K562 (cell line): ENCODE data around the gene MME. TPM values are rescaled to one million over a fixed set of nuclear protein-coding genes. Genes with fewer than 3 reads are reported as not detected.

Source experiments
- BCOR ChIP-seq: fragments of 450-650 bp; IDR thresholded peaks from 2 replicates; pipeline ENCODE4 v1.6.1; 2016
- CBX8 ChIP-seq: fragments of 200-600 bp; sonication (generic); IDR thresholded peaks from 2 replicates; pipeline ENCODE4 v1.6.1; 2012; ENCODE audit warnings: borderline replicate concordance, mixed run types, low read depth, mild to moderate bottlenecking, moderate library complexity, mixed read lengths, low read length, control low read depth, inconsistent platforms; ENCODE audit not compliant: poor library complexity, severe bottlenecking; ENCODE audit errors: extremely low read depth
- GABPA ChIP-seq: fragments of 200-800 bp; sonication (Bioruptor generic); conservative IDR thresholded peaks from 2 replicates; pipeline ENCODE4 v1.6.1; 2016; ENCODE audit warnings: low read depth, missing genetic modification characterization, missing compliant biosample characterization
- HDAC8 ChIP-seq: fragments of 450-650 bp; IDR thresholded peaks from 2 replicates; pipeline ENCODE4 v1.6.1; 2016; ENCODE audit warnings: mild to moderate bottlenecking, missing genetic modification characterization, moderate library complexity, missing compliant biosample characterization
- HIVEP1 ChIP-seq: fragments of 250-450 bp; sonication (Bioruptor Pico); IDR thresholded peaks from 2 replicates; pipeline ENCODE4 v1.4.0; 2020; ENCODE audit warnings: mild to moderate bottlenecking
- KLF10 ChIP-seq: fragments of 250-450 bp; sonication (Bioruptor Pico); IDR thresholded peaks from 2 replicates; pipeline ENCODE4 v1.6.1; 2021; ENCODE audit warnings: matching md5 sums
- L3MBTL2 ChIP-seq: fragments of 450-650 bp; IDR thresholded peaks from 2 replicates; pipeline ENCODE4 v1.6.1; 2016; ENCODE audit warnings: mild to moderate bottlenecking, moderate library complexity
- MAFK ChIP-seq: IDR thresholded peaks from 2 replicates; pipeline ENCODE4 v1.6.1; 2011; ENCODE audit warnings: low read length, improper control_type of control experiment
- MTF1 ChIP-seq: fragments of 250-450 bp; sonication (Bioruptor Pico); IDR thresholded peaks from 2 replicates; pipeline ENCODE4 v1.9.0; 2021; ENCODE audit warnings: moderate library complexity, mild to moderate bottlenecking, inconsistent platforms, borderline replicate concordance
- NR2C1 ChIP-seq, 2 experiments: fragments of 450-650 bp; IDR thresholded peaks; 2 replicates each; pipeline ENCODE4 v1.6.1; 2017; ENCODE audit warnings: mild to moderate bottlenecking in 2 of 2, antibody characterized with exemption in 1 of 2, inconsistent platforms in 1 of 2, missing compliant biosample characterization in 1 of 2, missing genetic modification characterization in 1 of 2
- RBFOX2 ChIP-seq: fragments of 200-400 bp; formaldehyde crosslinking; IDR thresholded peaks from 2 replicates; pipeline ENCODE4 v1.6.1; 2017; ENCODE audit warnings: low read depth, mild to moderate bottlenecking, low read length, moderate library complexity
- SMARCE1 ChIP-seq: fragments of 450-650 bp; IDR thresholded peaks from 2 replicates; pipeline ENCODE4 v1.7.1; 2016; ENCODE audit warnings: mild to moderate bottlenecking
- SP1 ChIP-seq: sonication (generic); formaldehyde crosslinking; IDR thresholded peaks from 2 replicates; pipeline ENCODE4 v1.8.1; 2022; ENCODE audit warnings: mild to moderate bottlenecking, missing genetic modification reagents
- ZNF165 ChIP-seq: fragments of 250-450 bp; sonication (Bioruptor Pico); IDR thresholded peaks from 2 replicates; pipeline ENCODE4 v1.4.0; 2020; ENCODE audit warnings: borderline replicate concordance
- ZNF212 ChIP-seq: fragments of 450-650 bp; formaldehyde crosslinking; IDR thresholded peaks from 2 replicates; pipeline ENCODE4 v1.4.0; 2020; ENCODE audit warnings: mild to moderate bottlenecking
- ZNF23 ChIP-seq: fragments of 250-450 bp; sonication (Bioruptor Pico); IDR thresholded peaks from 2 replicates; pipeline ENCODE4 v1.4.0; 2020; ENCODE audit warnings: mild to moderate bottlenecking
- polyA plus RNA-seq, 8 experiments: library from polyadenylated mRNA; depleted of rRNA in 4 of 8; stranded (reverse) in 5 of 8; unstranded in 3 of 8; fragments of >200 nt; fragmentation: Nextera tagmentation in 2 of 8; fragmentation: Illumina TruSeq in 1 of 8; extraction: Ambion mirVana in 2 of 8; extraction: Trizol in 1 of 8; gene quantifications; 2 replicates each; pipeline versions ENCODE4 v1.2.1 to v1.2.3, GENCODE V29; 2011 to 2014; ENCODE audit warnings: inconsistent platforms in 1 of 8, missing spikeins in 1 of 8
- total RNA-seq, 7 experiments: library from RNA; depleted of rRNA in 6 of 7; stranded (reverse); fragments of >200 nt in 6 of 7; fragmentation: Illumina TruSeq in 2 of 7; extraction: Trizol in 2 of 7; gene quantifications; 2 replicates each; pipeline versions ENCODE4 v1.2.1 to v1.2.3, GENCODE V29; 2011 to 2021; ENCODE audit warnings: low replicate concordance in 1 of 7
- TF ChIP-seq, protein P1 (sequence below): sonication (generic); formaldehyde crosslinking; IDR thresholded peaks from 2 replicates; pipeline ENCODE4 v1.8.1; 2023; ENCODE audit warnings: mild to moderate bottlenecking, missing genetic modification reagents
- TF ChIP-seq, protein P2 (sequence below): fragments of 250-450 bp; sonication (Bioruptor Pico); IDR thresholded peaks from 2 replicates; pipeline ENCODE4 v1.5.0; 2021
- TF ChIP-seq, protein P3 (sequence below): sonication (generic); formaldehyde crosslinking; IDR thresholded peaks from 2 replicates; pipeline ENCODE4 v1.8.1; 2022; ENCODE audit warnings: missing genetic modification reagents
- TF ChIP-seq, protein P4 (sequence below), 2 experiments: IDR thresholded peaks; 2 replicates each; pipeline ENCODE4 v1.6.1; 2011; ENCODE audit warnings: borderline replicate concordance in 1 of 2, control low read depth in 1 of 2, low read depth in 1 of 2, low read length in 1 of 2, mild to moderate bottlenecking in 1 of 2, mixed read lengths in 1 of 2, moderate library complexity in 1 of 2; ENCODE audit not compliant: insufficient read depth in 1 of 2, insufficient read length in 1 of 2, poor library complexity in 1 of 2, severe bottlenecking in 1 of 2; ENCODE audit errors: extremely low read depth in 1 of 2
- TF ChIP-seq, protein P5 (sequence below): fragments of 250-450 bp; sonication (Bioruptor Pico); IDR thresholded peaks from 2 replicates; pipeline ENCODE4 v1.4.0; 2020; ENCODE audit warnings: borderline replicate concordance
- TF ChIP-seq, protein P6 (sequence below): fragments of 450-650 bp; IDR thresholded peaks from 2 replicates; pipeline ENCODE4 v1.6.1; 2016

Gene MME
- total and polyA plus RNA-seq, 9 of the 15 experiments (the other 6 are each of a cell fraction or from before 2014, with no cell fraction given) = 0.80 to 8.6 (median 2.5) TPM

DNA sequence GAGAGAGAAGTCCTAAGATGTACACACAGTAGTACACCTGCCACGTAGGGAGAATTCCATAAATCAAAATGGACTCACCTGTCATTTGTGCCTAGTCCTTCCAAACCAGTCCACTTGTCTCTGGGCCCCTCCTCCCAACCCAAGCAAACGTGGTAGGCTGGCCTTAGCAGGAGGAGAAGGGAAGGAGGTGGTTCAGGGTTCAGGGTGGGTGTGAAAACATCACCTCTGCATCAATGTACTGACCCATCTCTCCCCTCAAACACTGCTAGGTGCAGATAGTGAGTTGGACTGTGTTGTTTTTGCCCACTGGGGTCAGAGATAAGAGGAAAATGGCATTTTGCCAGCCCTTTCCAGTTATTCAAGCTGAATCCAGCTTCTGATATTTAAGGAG lies 99.3 kb downstream of the MME start (continued):
- TF ChIP-seq, protein P1, sequence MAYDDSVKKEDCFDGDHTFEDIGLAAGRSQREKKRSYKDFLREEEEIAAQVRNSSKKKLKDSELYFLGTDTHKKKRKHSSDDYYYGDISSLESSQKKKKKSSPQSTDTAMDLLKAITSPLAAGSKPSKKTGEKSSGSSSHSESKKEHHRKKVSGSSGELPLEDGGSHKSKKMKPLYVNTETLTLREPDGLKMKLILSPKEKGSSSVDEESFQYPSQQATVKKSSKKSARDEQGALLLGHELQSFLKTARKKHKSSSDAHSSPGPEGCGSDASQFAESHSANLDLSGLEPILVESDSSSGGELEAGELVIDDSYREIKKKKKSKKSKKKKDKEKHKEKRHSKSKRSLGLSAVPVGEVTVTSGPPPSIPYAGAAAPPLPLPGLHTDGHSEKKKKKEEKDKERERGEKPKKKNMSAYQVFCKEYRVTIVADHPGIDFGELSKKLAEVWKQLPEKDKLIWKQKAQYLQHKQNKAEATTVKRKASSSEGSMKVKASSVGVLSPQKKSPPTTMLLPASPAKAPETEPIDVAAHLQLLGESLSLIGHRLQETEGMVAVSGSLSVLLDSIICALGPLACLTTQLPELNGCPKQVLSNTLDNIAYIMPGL (CRISPR knock-in tag) = no peak
- TF ChIP-seq CBX8 (no peak), ZNF23 (CRISPR knock-in tag) (no peak), NR2C1 (IDR thresholded peaks at IDR 0.05) (peak; percentile 45; the same call in 1 of the 2 replicates), NR2C1 (tag; IDR thresholded peaks at IDR 0.05) (peak; percentile 47; the same call in 1 of the 2 replicates), BCOR (no peak), ZNF165 (CRISPR knock-in tag) (no peak), HIVEP1 (CRISPR knock-in tag) (no peak), MTF1 (CRISPR knock-in tag) (no peak), ZNF212 (CRISPR knock-in tag) (no peak), RBFOX2 (no peak), L3MBTL2 (peak; percentile 40), GABPA (no peak), HDAC8 (tag) (no peak), KLF10 (CRISPR knock-in tag) (no peak), SP1 (CRISPR knock-in tag) (no peak), SMARCE1 (peak; percentile 79), MAFK (no peak)
- TF ChIP-seq, protein P2, sequence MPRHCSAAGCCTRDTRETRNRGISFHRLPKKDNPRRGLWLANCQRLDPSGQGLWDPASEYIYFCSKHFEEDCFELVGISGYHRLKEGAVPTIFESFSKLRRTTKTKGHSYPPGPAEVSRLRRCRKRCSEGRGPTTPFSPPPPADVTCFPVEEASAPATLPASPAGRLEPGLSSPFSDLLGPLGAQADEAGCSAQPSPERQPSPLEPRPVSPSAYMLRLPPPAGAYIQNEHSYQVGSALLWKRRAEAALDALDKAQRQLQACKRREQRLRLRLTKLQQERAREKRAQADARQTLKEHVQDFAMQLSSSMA (CRISPR knock-in tag) = no peak
- TF ChIP-seq, protein P3, sequence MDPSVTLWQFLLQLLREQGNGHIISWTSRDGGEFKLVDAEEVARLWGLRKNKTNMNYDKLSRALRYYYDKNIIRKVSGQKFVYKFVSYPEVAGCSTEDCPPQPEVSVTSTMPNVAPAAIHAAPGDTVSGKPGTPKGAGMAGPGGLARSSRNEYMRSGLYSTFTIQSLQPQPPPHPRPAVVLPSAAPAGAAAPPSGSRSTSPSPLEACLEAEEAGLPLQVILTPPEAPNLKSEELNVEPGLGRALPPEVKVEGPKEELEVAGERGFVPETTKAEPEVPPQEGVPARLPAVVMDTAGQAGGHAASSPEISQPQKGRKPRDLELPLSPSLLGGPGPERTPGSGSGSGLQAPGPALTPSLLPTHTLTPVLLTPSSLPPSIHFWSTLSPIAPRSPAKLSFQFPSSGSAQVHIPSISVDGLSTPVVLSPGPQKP (CRISPR knock-in tag) = no peak
- TF ChIP-seq, protein P4, sequence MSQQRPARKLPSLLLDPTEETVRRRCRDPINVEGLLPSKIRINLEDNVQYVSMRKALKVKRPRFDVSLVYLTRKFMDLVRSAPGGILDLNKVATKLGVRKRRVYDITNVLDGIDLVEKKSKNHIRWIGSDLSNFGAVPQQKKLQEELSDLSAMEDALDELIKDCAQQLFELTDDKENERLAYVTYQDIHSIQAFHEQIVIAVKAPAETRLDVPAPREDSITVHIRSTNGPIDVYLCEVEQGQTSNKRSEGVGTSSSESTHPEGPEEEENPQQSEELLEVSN (IDR thresholded peaks at IDR 0.05; ENCODE audit: borderline replicate concordance in 1 of 2, extremely low read depth in 1 of 2, insufficient read depth in 1 of 2, insufficient read length in 1 of 2, low read depth in 1 of 2, low read length in 1 of 2, poor library complexity in 1 of 2, severe bottlenecking in 1 of 2) = no peak
- TF ChIP-seq, protein P5, sequence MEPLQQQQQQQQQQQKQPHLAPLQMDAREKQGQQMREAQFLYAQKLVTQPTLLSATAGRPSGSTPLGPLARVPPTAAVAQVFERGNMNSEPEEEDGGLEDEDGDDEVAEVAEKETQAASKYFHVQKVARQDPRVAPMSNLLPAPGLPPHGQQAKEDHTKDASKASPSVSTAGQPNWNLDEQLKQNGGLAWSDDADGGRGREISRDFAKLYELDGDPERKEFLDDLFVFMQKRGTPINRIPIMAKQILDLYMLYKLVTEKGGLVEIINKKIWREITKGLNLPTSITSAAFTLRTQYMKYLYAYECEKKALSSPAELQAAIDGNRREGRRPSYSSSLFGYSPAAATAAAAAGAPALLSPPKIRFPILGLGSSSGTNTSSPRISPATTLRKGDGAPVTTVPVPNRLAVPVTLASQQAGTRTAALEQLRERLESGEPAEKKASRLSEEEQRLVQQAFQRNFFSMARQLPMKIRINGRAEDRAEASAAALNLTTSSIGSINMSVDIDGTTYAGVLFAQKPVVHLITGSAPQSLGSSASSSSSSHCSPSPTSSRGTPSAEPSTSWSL (CRISPR knock-in tag) = no peak
- TF ChIP-seq, protein P6, sequence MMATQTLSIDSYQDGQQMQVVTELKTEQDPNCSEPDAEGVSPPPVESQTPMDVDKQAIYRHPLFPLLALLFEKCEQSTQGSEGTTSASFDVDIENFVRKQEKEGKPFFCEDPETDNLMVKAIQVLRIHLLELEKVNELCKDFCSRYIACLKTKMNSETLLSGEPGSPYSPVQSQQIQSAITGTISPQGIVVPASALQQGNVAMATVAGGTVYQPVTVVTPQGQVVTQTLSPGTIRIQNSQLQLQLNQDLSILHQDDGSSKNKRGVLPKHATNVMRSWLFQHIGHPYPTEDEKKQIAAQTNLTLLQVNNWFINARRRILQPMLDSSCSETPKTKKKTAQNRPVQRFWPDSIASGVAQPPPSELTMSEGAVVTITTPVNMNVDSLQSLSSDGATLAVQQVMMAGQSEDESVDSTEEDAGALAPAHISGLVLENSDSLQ = peak; percentile 88
